CD4-positive, alpha-beta T cell treated with Interleukin-17A for 4 hours (primary cell): ENCODE measurements around the gene CDC14B.
A peak's percentile ranks its signal among the peaks of the same experiment; 100 is the strongest.
"Not testable (repeated sequence)": the region's sequence is repeated elsewhere in the genome, so short reads cannot be mapped to it uniquely, and the experiment has no call there.

Experiments
- DNase-seq: peaks from one replicate; pipeline ENCODE4 v3.0.0-alpha.2; 2020; ENCODE audit warnings: mixed read lengths

CDC14B gene

DNA sequence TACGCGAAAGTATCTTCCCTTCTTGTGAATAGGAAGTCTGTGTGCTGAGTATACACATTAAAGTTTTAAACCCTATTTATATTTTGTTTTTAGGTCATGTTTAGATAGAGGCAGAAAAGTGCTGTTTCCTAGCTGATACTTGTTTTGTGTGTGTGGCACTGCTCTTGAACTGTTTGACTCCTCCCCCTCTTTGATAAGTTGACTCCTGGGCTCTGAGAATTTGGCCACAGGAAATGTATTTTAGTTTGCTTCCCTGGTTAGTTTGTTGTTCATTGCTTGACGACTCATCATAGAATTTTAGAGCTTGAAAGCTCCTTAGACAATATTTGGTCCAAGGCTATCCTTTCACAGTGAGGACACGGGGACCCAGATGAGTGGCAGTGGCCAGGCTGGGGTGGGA, 2.0 kb upstream of the CDC14B start:
- DNase-seq, result no peak

DNA sequence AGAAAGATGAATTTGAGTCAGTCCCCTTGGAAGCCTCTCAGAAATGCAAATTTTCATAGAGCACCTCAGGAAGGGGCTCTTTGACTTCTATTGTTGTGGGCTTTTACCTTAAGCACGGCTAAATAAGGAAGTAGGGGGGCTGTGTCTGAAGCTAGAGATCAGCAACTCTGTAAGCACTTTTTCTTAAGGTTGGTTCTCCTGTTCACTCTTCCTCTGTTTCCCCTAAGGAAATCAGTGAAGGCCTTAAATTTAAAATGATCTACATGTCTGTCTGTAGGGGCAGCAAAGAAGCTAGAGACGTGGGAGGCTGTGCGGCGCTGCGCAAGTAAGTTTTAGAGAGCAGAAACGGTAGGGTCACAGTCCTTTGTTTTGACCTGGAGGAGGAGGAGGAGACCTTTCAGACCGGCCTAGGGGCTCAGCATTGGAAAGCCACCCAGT, 1.2 kb upstream of the CDC14B start:
- DNase-seq, result no peak

DNA sequence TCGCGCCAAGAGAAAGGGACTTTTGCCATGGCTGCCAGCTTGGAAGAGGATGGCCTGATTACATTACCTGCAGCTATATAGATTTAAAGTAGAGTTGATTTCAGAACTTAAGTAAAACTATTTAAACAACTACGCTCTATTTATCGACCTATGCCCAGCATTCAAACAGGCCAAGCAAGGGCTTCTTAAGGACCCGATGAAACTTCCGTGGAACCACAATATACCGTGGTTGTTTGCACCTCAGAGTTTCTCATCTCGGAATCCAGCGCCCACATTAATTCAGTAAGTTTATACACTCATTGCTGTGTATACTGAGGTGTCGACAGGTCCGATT, 505 bp upstream of the CDC14B start:
- no peak for DNase-seq

DNA sequence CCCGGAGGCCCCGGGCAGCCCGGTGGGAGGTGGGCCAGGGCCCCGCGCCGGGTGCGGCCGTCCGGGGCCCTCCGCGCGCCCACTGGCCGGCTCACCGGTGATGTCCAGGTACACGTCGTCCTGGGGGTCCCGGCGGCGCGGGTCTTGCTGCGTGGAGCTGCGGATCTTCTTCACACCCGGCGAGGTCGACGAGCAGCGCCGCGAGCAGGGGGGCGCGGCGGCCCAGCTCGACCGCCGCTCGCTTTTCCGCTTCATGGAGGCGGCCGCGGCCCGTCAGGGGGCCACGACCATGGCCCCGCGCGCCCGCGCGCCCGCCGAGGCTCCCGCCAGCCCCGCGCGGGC, 548 bp downstream of the CDC14B start:
- DNase-seq, result no peak

DNA sequence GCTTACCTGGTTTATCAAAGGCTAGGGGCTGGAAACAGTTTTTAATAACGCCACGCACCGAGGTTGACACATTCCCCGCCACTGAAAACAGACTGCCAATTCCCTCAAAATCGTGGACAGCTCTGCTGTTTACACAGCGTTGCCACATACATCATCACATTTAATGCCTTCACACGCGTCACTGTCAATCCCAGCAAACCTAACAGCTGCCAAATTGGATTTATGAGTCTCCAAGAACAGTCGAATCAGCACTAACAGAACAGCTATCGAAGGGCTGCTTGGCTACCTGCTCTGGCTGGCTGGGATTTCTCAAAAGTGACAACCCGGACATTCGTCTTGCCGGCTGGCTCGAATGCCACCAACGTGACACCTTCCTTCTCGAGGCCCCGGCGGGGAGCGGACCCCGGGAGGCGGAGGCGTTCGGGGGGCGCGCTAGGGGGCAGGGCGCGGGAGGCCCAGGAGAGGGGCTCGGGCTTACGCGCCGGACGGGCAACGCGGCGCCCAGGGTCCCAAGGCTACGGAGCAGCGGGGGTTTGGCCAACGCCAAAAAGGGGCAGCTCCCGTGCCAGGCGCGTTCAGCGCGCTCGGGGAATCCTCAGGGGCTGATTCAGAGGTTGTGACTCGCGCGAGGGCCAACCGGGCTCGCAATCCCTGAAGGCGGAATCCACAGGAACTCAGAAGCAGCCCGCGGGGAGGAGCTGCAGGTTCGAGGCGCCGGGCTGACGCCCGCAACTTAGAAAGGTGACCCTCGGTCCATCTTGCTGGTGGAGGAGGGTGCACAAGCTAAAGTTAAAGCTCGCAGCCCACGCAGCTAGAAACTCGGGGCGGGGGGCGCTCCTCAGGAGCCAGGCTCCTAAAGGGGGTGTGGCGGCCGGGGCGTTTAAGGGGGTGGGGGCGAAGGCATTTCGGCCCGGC, 1.2 kb downstream of the CDC14B start:
- DNase-seq, result peak; percentile 16

DNA sequence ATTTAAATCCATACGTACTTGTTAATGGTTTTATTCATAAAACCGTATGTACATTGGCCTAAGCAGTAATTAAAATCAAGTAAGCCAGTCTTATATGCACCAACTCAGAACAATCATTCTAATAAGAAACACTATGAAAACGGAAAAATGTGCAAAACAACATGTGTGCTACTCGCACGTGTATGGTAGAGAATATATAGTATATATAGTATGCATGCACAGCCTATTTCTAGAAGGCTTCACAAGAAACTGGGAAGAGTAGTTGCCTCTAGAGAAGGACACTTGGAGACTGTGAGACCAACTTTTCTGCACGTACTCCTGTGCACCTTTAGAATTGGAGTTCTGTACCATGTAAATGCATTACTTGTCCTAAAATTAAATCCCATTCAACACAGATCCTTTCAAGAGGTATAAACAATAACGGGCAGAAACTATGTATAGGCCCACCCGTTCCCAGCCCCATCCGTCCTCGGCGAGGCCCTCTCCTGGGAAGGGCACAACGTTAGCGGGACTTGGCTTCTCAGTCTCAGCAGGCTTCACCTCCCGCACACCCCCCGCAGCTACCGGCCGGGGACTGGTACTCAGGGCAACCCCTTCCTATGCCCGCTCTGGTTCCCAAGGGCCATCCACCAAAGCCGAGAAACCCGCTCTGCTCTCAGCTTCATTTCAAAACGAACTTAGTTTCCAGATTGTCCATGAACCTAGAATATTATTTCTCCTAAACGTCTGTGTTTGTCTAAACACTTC, 2.0 kb downstream of the CDC14B start:
- DNase-seq, result no peak

DNA sequence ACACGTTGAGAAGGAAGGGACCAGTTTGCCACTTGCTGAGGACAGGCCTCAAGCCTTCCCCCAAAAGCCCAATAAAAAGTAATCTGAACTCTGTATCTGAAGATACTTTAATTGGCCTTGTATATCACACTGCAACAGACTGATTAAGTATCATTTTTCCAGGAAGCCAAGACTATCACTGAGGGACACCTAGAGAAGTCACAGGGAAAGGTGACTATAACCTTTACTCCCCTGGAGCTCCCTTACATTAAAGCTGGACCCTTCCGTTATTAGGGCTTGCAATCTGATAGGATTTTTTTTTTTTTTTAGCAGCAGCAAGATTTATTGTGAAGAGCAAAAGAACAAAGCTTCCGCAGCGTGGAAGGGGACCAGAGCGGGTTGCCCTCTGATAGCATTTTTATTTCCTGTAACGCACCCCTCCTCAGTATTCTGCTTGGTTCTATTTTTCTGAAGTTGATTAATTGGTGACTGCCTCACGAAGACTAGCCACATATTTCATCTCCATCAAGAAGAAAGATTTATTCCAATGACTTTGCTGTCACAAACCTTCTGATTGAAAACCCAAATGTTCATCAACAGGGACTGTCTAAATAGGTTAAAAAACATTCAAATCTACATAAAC, 2.7 kb downstream of the CDC14B start:
- DNase-seq, result no peak

DNA sequence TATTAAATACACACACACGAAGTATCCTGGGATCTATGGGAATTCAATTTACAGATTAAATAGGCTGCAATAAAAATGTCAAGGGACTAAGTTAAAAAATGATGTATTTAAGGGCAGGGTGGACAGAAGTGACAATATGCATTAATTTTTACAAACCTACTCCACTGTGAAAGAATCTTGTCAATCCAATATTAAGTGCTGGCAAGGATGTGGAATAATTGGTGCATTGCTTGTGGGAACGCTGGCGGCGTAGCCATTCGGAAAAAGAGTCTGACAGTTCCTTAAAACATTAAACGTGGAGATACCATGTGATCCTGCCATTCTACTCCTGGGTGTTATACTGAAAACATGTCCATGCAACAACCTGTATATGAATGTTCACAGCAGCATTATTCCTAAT, 4.2 kb downstream of the CDC14B start:
- DNase-seq, result no peak

DNA sequence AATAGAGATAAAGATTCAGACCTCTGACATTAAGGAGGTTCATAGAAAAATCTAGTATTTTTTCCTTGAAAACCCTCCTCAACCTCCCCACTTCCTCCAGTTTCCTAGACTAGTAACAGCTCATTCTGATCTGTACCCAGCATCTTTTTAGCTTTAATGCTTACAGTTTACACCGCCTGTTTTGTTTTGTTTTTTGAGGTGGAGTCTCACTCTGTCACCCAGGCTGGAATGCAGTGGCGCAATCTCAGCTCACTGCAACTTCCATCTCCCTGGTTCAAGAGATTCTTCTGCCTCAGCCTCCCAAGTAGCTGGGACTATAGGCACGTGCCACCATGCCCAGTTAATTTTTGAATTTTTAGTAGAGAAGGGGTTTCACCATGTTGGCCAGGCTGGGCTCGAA, 5.0 kb downstream of the CDC14B start:
- DNase-seq, result not testable (repeated sequence)

DNA sequence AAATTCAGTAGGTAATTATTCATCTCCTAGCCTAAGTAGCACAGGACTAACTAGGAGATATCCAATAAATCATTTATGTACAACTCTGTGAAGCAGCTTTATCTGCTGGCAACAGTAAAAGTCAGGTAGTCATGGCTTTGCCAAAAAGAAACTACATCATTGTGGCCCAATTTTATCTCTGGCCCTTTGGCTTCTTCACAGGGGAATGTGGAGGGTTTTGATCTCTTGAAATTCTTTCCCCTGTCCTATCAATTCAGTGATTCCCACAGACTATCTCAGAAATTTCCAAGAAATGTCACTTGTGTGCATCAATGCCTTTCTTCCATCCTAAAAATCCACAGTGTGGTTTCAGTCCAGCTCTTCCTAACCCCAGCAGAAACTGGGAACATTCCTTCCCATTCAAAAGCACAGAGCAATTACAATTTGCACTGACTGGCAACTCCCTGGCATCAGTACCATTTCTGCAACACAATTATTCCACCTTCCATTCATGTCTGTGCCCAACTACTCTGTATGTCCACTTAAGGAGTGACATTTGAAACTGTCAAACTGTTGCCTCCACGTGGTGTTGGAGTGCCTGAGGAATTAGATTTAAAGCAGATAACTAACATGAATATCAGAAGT, 6.6 kb downstream of the CDC14B start:
- DNase-seq, result no peak

DNA sequence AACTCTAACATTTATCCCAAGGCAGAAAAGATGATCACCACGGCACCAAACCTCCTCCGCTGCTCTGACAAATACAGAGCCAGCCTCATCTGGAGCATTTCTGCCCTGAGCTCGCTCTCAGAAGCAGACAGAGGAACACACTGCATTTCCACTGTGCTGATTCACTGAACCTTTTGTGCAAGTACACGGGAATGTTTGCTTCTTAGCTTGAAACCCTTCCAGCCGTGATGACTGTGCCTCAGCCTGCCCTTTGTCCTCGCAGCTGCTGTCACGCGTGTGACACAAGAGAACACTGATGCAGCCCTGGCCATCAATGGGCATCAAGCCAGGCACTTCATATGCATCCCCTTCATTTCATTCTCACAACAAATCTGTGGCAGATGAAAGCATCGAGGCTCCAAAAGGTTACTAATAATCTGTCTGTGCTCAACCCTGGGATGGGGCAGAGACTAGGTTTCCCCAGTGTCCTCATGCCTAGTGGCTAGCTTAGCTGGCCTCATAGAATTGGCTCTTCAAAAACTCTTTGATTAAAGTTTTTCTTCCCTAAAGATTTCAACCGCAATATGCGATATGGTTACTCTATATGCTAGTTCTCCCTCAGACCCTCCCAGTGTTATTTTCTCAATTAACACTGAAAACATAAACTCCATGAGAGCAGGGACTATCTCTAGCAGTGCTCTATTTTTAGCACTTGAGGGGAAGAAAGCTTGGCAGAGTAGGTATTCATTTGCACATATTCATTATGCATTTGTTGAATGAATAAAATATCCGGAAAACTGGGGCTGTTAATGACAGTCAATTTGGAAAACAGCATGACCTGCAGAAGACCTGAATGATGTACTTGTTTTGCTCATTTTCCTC, 7.3 kb downstream of the CDC14B start:
- DNase-seq, result no peak

DNA sequence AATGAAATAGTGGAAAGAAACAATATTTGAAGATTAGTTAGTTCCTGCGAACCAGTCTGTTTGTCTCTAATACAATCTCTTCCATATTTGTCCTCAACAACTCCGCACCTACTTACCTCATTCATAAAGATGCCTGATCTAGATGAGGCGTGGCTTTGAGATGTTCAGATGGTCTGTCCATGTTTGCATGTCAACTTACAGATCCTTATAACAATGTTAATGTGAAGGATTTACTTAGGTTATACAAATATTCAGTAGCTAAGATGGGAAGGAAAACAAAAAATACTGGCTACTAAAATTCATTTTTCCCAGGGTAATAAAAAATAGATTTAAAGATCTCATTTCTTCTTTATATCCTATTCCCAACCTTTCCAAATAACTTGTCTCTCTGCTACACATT, 8.3 kb downstream of the CDC14B start:
- no peak for DNase-seq

DNA sequence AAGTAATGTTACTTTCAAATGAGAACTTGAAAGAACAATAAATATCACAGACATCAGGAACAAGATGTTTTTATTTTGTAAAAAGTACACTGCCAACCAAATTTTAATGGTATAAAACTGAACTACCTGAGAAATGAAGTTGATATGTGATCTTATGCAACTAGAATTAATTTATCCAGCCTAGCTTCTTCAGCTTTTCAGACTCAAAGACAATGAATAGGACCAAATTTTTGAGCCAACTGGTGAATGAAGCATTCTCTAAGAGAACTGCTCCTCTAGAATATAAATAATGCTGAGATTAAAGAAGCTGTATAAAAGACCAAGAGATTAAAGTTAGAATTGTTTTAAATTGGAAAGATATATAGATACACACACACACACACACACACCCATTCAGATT, 9.9 kb downstream of the CDC14B start:
- DNase-seq, result no peak

DNA sequence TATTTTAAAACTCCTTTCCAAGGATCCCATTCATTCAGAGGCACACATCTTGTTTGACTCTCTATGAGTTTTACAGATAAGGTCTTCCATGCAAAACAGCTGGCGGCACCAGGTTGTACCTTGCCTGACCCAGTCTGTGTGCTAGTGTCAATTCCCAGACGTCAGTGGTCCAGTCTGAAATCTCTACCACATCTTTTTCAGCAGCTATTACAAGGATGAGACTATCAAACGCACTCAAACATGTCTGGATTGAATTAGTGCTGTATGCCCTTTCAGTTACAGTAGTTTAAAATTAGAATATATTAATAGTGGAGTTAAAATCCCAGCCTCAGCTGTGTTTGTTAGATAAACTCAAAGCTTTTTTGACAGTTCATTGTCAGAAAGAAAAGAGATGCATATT, 11.7 kb downstream of the CDC14B start:
- DNase-seq, result no peak

DNA sequence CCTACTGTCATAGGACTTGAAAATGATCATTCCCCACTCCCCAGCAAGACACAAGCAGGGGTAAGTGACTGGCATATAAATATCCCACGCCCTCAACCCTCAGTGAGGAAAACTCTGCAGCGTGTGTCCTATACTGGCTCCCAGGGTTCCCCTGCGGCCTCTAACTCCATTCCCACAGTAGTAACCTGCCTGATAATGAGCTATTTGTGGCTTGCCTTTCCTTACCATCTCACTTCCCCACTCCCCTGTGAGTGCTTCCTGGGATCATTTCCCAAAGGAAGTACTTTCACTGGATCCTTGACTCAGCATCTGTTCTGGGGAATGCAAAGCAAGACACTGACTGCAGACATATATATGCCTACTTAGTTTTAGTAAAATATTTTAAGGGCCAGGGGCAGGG, 14.3 kb downstream of the CDC14B start:
- no peak for DNase-seq

DNA sequence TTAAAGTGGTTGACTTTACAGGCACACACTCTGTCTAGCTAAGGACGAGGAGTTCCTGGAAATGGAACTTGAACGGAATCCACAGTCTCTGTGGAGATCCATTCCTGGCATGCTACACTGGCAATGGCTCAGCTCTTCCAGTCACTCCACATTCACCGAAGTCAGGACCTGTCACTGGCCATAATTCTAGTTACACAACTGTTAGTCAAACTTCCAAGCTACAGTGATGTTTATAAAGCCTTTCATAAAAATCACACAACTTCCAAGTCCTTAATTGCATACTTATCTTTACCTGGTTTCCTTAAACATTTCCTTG, 15.7 kb downstream of the CDC14B start:
- no peak for DNase-seq

DNA sequence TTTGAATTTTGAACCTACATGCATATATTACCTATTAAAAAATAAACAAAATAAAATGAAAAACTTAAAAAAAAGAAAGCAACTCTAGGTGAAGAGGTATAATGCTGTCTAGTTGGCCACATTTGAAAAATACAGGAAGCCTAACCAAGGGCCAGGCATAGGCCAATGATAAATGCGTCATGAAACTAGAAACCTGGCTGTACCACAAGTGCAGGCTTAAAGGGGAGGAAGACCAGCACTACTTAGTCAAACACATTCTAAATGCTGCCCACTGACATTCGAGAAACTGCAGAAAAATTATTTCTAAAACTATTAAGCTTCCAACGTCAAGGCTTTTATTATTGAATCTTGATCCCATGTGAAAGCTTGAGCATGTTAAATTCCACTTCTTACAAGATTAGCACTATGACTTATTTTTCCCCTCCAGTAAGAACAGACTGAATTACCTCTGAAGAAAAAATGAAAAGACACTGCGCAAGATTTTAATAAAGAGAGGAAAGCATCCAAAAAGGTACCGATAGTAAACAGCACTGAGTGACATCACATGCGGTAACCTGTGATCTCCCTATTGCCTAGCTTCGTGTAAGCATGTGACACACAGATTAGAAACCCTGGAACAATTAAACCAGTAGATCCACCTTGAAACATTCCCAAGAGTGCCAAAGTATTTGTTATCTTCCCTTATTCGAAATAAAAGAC, 16.2 kb downstream of the CDC14B start:
- DNase-seq, result no peak

DNA sequence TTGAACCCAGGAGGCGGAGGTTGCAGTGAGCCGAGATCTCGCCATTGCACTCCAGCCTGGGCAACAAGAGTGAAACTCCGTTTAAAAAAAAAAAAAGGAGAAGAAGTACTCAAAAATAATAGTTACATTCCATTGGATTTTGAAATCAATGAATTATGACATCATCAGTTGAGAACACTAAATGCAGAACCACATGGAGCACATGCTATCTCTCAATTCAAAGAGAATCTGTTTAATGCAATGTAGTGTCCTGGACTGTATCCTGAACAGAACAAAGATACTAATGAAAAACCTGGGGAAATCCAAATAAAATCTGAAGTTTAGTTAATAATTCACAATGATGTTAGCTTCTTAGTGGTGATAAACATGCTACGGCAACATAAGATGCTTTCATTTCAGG, 20.3 kb downstream of the CDC14B start:
- DNase-seq, result no peak

DNA sequence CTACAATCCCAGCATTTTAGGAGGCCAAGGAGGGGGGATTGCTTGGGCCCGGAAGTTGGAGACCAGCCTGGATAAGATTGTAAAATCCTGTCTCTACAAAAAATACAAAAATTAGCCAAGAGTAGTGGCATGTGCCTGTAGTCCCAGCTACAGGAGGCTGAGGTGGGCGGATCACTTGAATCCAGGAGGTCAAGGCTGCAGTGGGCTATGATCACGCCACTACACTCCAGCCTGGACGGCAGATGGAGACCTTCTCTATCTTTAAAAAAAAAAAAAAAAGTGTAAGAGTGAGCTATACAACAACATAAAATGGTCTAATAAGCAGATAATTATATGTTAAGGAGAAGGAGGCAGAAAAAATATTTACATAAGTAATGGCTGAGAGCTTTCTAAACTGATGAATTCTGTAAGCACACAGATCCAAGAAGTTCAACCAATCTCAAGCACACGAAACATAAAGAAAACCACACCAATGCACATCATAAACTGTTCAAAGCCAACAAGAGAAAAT, 23.0 kb downstream of the CDC14B start:
- no peak for DNase-seq

DNA sequence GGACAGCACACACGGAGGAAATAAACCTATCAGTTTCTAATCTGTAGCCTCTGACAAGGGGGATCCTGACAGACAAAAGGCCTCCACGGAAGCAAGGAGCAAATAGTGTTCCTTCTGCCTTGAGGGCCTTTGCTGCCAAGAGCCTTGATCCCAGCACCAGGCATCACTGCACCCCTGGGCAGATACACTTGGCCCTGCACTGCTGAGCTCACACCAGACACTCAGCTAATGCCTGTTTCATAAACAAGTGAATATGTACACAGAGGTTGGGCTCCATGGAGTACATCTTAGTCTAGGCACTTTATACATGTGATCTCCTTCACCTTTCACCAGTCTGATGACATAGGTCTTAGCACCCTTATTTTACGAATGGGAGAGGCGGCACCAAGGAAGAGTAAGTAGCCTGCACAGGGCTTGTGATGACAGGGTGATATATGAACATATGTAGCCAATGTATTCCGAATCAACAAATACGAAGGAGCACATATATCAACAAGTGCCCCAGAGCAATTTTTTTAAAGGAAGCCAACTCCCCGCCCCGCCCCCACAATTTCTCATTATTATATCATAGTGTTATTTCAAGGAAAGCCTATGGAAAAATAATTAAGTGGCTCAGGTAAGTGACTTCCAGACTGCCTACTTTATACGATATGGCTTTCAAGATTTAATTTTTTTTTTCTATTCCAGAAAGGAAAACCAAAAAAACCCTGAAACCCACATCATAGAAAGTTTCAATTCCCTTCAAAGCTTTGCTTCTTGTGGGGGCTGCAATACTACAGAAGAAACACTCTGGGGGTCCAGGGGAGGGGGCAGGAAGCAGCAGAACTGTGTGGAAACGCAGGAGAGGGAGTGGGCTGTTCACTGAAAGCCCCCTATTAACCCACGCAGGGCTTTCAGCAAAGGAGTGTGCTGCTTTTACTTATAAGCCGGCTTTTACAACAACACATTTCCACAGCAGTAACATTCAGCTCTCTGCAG, 32.0 kb downstream of the CDC14B start:
- DNase-seq, result no peak

DNA sequence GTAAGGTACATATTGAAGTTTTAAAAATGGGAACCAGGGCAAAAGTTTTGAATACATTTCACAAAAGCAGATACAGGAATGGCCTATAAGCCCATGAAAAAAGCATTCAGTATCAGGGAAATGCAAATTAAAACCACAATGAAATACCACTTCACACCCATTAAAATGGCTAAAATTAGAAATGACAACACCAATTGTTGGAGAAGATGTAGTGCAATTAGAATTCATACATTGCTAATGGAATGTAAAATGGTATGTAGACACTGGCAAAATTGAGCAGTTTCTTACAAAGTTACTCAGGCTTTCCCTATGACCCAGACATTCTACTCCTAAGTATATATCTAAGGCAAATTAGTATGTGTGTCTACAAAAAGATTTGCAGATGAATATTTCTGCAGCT, 34.2 kb downstream of the CDC14B start:
- DNase-seq, result no peak
